Measurements from ENCODE around the gene GANC. TPM values are rescaled to one million over a fixed set of nuclear protein-coding genes. Genes with fewer than 3 reads are reported as not detected.

Gene GANC
- 16.2 and 20.0 TPM in 2 replicates for total RNA-seq

GRCh38 chr15:42272939-42273899 lies at the start of gene GANC, which contains the start of gene TMEM87A:
GANC (plus strand) TSS chr15:42273201; CDS start chr15:42274482, 1,281 bp downstream.
TMEM87A (minus strand) TSS chr15:42273433; CDS start chr15:42273398, 35 bp downstream.

GRCh38 chr15:42359249-42359648 lies 86.2 kb downstream of the GANC start, which contains the start of gene CAPN3:
CAPN3 (plus strand) TSS chr15:42359501; CDS start chr15:42359806, 305 bp downstream.

Other genes starting within 250 kb of the GANC start
- not detected in 2 replicates for gene PLA2G4D, start 178.6 kb upstream of the GANC start, total RNA-seq
- not detected in 2 replicates for gene PLA2G4F, start 116.6 kb upstream of the GANC start, total RNA-seq
- gene VPS39, start 64.9 kb upstream of the GANC start, total RNA-seq, result 65.4 and 72.9 TPM in 2 replicates
- gene TMEM87A, start 232 bp downstream of the GANC start, total RNA-seq, result 54.5 and 63.8 TPM in 2 replicates
- 0.27 and 0.57 TPM in 2 replicates for gene CAPN3, start 86.3 kb downstream of the GANC start, total RNA-seq
- gene ZNF106, start 217.9 kb downstream of the GANC start, total RNA-seq, result 103 and 107 TPM in 2 replicates
- gene SNAP23, start 222.4 kb downstream of the GANC start, total RNA-seq, result 247 and 250 TPM in 2 replicates